Ishikawa (cell line): ENCODE results near the gene RBKS.

Source experiments
- CEBPB ChIP-seq: IDR thresholded peaks from 2 replicates; pipeline ENCODE4 v1.6.1; 2012
- CREB1 ChIP-seq: IDR thresholded peaks from 2 replicates; pipeline ENCODE4 v1.6.1; 2012; ENCODE audit warnings: low read depth
- EGR1 ChIP-seq: IDR thresholded peaks from 2 replicates; pipeline ENCODE4 v1.6.1; 2012
- EP300 ChIP-seq: IDR thresholded peaks from 2 replicates; pipeline ENCODE4 v1.6.1; 2012; ENCODE audit warnings: borderline replicate concordance
- NFIC ChIP-seq: IDR thresholded peaks from 2 replicates; pipeline ENCODE4 v1.6.1; 2012
- TAF1 ChIP-seq: IDR thresholded peaks from 2 replicates; pipeline ENCODE4 v1.6.1; 2012; ENCODE audit warnings: low read depth, mild to moderate bottlenecking
- TEAD4 ChIP-seq: IDR thresholded peaks from 2 replicates; pipeline ENCODE4 v1.6.1; 2012
- USF1 ChIP-seq: IDR thresholded peaks from 2 replicates; pipeline ENCODE4 v1.6.1; 2012
- YY1 ChIP-seq: IDR thresholded peaks from 2 replicates; pipeline ENCODE4 v1.6.1; 2012; ENCODE audit warnings: low read depth
- ZBTB7A ChIP-seq: IDR thresholded peaks from 2 replicates; pipeline ENCODE4 v1.6.1; 2012; ENCODE audit warnings: low read depth
- TF ChIP-seq, protein P1 (sequence below): IDR thresholded peaks from 2 replicates; pipeline ENCODE4 v1.6.1; 2012; ENCODE audit warnings: low read depth, mild to moderate bottlenecking
- TF ChIP-seq, protein P2 (sequence below): IDR thresholded peaks from 2 replicates; pipeline ENCODE4 v1.6.1; 2012

GRCh38 chr2:27847333-27847732 is 42.9 kb downstream of the RBKS start:
- no peak for TF ChIP-seq NFIC
- TF ChIP-seq EP300 = no peak
- TF ChIP-seq, protein P1, sequence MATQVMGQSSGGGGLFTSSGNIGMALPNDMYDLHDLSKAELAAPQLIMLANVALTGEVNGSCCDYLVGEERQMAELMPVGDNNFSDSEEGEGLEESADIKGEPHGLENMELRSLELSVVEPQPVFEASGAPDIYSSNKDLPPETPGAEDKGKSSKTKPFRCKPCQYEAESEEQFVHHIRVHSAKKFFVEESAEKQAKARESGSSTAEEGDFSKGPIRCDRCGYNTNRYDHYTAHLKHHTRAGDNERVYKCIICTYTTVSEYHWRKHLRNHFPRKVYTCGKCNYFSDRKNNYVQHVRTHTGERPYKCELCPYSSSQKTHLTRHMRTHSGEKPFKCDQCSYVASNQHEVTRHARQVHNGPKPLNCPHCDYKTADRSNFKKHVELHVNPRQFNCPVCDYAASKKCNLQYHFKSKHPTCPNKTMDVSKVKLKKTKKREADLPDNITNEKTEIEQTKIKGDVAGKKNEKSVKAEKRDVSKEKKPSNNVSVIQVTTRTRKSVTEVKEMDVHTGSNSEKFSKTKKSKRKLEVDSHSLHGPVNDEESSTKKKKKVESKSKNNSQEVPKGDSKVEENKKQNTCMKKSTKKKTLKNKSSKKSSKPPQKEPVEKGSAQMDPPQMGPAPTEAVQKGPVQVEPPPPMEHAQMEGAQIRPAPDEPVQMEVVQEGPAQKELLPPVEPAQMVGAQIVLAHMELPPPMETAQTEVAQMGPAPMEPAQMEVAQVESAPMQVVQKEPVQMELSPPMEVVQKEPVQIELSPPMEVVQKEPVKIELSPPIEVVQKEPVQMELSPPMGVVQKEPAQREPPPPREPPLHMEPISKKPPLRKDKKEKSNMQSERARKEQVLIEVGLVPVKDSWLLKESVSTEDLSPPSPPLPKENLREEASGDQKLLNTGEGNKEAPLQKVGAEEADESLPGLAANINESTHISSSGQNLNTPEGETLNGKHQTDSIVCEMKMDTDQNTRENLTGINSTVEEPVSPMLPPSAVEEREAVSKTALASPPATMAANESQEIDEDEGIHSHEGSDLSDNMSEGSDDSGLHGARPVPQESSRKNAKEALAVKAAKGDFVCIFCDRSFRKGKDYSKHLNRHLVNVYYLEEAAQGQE = no peak
- TF ChIP-seq TEAD4 = no peak
- TF ChIP-seq, protein P2, sequence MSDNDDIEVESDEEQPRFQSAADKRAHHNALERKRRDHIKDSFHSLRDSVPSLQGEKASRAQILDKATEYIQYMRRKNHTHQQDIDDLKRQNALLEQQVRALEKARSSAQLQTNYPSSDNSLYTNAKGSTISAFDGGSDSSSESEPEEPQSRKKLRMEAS = no peak
- no peak for TF ChIP-seq TAF1
- TF ChIP-seq USF1 = no peak
- no peak for TF ChIP-seq EGR1
- TF ChIP-seq CEBPB = no peak
- TF ChIP-seq CREB1 = no peak
- TF ChIP-seq YY1 = no peak
- no peak for TF ChIP-seq ZBTB7A
